Right renal pelvis (tissue), 4 donors: ENCODE measurements around the gene HEXA. TPM values are rescaled to one million over a fixed set of nuclear protein-coding genes. Genes with fewer than 3 reads are reported as not detected.
A peak's percentile ranks its signal among the peaks of the same experiment; 100 is the strongest.
"Not testable (repeated sequence)": the region's sequence is repeated elsewhere in the genome, so short reads cannot be mapped to it uniquely, and the experiment has no call there.

Experiments used
- DNase-seq, 4 donors: peaks; one replicate each; pipeline ENCODE4 v3.0.0-alpha.2; 2013; ENCODE audit warnings: low read depth in 4 of 4, low spot score in 3 of 4, missing footprints in 1 of 4
- polyA plus RNA-seq, 4 donors: library from polyadenylated mRNA; unstranded; fragments of 120-200 nt; gene quantifications; one replicate each; pipeline ENCODE4 v1.2.1, GENCODE V29; 2013; ENCODE audit not compliant: insufficient read length in 4 of 4

The HEXA gene
- polyA plus RNA-seq, 4 donors: 102 to 127 (median 121) TPM

DNA sequence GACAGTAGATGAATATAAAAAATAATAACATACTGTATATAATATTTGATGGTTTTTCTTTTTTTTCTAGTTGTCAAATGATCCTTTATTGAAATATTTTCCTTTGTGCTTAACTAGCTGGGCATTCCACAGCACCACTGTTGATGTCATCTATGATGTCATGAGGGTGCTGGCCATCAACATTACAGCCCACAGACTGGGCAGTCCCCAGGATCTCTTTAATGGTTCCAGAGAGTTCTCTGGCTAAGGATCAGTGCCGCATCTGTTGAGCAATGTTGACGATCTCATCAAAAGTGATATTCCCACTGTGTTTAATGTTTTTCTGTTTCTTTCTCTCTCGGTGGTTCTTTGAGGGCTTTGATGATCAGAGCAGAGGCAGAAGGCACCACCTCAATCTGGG lies 3.3 kb upstream of the HEXA start:
- not testable (repeated sequence) for DNase-seq

DNA sequence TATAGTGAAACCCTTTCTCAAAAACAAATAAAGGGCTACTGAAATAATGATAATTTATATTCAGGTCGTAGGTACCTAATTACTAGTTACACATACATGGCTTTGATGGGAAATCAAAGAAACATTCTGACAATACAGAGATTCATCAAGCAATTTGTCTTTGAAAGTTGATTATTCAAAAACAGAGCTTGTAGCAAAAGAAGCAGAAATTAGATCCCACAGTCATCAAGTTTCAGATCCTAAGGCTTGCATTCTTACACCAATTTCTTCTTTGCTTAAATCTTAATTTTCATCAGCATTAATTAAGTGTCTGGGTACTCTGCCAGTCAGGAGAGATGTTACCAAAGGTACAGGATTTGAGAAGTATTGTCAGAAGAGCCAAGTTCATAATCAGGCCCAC lies 1.5 kb upstream of the HEXA start:
- no peak for DNase-seq

DNA sequence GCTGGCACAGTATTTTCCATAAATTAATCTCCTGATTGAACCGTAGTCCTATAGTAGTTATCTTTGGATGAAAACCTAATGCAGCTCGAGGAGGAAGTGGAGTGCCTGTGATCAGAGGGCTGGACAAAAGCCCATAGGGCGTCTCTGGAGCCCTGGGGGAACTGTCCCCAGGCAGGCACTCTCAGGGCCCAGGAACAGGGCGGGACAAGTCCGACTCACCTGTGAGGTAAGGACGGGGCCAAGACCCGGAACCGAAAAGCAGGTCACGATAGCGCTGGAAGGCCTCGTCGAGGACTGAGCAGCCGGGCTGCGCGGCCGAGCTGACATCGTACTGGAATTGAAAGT lies 341 bp downstream of the HEXA start:
- no peak for DNase-seq

DNA sequence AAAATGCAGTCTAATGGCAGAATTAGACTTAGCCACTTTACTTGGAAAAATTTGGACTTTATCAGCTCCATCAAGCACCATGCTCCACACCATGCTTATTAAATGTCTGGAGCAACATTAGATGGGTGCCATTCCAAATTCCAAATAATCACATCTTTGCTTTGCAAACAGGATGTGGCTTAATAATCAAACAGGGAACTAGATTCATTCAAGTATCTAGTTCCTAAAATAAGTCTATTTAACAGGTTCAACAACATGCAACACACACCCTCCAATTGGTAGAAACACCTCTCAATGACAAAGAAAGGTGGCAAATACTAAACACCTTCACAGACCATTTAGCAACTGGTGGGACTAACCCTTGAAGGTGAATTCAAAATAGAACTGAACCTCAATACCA lies 3.5 kb downstream of the HEXA start:
- no peak for DNase-seq

DNA sequence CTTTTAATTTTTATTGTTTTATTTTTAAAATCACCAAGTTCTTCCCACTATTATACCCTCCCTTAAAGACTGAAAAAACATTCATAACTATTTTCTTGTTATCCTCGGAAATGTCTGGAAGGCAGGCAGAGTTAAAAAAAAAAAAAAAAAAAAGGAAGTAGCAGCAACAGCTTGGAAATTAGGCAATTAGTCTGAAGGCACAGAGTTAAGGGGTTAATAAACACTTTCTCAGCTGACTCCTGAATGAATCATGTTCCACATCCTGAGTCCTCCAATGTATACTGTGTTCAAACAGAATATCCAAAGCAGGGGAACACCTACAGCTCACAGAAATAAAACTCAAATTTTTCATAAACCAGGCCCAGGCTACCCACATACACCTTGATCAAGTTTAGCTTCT lies 5.8 kb downstream of the HEXA start:
- DNase-seq: no peak

DNA sequence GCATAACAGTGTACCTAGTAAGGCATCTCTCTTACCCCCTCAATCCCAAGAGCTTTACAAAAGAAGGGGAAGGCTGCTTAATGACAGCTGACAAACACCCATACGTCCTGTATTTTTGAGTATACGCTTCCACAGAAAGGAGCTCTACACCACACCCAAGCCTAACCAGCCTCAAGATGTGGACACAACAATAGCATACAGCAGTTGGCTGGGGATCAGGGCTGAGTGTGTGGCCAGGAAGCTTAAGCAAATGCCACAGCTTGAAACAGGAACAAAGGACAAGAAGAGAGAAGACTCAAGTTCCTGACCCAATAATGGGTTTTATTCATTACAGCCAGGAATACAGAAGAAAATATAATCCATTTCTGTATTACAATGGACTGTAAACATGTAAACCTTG lies 6.9 kb downstream of the HEXA start:
- no peak for DNase-seq

DNA sequence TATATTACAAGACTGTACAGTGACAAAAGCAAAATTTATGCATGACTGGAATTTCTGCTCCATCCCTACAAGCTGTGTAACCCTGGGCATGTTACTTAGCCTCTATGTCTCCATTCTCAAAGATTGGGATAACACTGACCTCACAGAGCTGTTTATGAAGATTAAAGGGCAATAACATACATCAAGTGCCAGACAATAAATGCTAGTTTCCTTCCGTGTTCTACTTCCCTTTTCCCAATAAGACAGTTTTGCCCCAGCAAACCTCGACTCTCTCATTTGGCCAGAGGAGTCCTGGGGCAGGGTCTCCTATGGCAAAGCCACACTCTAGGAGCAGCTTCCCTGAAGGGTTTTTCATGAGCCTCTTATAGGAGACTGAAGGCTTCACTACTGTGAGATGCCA lies 7.5 kb downstream of the HEXA start:
- DNase-seq: no peak

DNA sequence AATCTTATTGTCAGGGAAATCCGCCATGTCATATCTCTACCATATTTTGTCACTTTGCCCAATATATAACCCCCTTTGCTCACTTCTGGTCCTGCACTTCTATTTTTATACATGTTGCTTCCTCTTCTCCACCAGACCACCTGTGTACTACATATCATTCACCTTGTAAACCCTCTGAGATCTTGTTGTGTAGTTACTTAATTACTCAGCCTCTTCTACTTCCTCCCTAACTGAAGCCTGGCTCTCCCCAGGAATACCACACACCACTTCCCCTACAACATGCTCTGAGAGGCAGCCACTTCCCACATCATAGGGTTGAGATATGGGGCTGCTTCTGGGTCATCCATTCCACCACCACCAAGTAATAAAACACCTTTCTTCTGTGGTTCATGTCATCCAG lies 10.0 kb downstream of the HEXA start:
- DNase-seq: no peak

DNA sequence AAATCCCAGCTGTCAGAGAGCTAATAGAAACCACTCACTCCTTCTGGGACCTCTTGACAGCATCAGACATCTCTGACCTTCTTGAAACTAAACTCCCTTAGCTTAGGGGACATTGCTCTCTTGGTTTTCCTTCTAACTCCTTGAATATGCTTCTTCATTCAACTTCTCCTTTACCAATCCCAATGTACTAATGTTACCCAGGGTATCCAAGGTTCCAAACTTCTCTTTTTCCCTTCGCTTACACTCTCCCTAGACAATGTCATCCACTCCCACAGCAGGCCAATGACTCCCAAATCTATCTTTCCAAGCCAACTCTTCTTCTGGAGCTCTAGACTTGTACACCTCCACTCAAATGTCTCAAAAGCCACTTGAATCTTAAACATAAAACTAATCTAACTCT lies 14.6 kb downstream of the HEXA start:
- no peak for DNase-seq

DNA sequence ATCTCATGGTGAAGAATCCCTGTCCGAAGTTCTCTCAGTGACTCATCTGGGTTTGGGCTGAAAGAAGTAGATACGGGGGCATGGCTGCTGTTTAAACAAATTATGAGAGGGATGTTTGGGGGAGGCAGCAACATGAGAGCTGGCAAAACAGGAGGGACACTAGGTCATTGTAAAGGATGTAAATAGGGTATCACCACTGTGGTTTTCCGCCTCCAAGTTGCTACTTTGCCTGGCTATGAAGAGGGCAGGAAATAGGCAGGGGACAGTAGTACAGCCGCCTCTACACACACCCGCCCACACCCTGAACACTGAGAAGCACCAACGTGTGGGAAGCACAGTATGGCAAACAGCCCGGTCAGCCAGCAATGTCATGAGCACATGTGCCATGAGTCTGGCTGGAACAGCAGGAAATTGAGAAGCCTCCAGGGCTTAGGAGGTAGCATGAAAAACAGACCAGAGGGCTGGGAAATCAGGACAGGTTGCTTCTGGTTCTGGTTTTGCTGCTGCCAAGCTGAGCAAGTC lies 17.1 kb downstream of the HEXA start:
- DNase-seq: peak in 1 of 4 donors; percentile 17

DNA sequence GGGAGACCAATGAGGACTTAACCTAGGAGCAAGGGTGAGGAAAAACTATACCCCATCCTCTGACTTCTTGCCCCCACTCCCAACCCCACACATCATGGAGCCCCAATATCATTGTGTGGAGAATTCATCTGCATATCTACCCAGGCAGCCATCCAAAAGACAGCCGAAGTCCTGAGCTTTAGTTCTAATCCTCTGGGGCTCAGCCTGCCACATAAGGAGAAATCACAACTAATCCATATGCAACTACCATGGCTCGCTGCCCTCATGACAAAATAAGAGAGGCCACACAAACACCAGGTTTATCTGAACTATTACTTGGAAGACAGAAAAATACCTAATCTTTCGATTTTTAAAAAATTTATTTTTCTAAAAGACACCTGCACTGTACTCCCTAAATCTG lies 17.7 kb downstream of the HEXA start:
- DNase-seq: no peak

DNA sequence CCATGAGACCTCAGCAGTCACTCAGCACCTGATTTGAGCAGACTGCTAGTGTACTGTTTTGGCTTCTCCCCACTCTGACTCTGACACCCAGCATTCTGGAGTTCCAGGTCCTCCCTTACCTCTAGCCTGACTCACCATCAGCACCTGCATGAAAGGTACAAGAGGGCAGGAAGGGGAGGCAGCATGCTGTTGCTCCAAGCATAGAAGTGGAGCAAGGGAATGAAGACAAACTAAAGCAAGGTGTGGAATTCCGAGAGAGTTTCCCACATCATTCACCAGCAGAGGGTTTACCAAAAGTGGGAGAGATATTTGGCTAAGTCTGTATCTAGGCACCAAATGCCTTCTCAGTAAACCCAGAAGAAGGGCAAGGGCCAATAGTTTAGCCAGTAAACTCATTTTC lies 21.3 kb downstream of the HEXA start:
- DNase-seq: no peak

DNA sequence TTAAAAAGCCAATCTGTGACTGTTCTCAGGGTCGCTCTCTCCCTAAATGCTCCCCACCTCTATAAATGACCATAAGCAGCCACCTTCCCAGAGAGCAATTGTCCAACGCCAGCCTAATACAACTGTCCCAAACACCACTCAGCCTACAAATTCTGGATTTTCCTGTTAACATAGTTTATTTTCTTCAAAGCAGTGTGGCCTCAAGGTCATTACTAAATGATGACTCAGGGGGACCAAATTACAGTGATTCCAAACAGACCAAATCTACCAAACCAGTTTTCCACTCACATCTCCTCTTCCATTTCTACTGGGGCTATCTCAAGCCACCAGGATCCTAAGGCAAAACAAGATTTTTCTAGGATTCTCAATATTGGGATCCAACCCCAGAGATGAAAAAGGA lies 22.5 kb downstream of the HEXA start:
- DNase-seq: no peak

DNA sequence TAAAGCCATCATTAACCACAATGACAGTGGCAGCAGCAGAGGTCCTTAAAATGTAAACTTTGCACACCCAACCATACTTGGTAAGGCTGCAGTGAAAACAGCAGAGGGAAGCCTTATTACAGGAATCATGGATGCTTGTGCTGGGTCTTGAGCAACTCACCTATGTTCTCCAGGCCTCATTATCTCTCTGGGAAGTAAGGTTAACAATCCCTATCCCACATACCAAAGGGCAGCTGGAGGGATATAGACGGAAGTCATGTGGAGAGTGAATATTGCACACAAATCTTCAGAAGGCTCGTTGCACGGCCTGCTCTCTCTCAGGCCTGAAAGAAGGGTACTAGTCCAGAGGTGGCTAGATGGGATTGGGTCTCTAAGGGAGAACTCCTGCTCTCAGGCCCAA lies 30.0 kb downstream of the HEXA start:
- DNase-seq: no peak

DNA sequence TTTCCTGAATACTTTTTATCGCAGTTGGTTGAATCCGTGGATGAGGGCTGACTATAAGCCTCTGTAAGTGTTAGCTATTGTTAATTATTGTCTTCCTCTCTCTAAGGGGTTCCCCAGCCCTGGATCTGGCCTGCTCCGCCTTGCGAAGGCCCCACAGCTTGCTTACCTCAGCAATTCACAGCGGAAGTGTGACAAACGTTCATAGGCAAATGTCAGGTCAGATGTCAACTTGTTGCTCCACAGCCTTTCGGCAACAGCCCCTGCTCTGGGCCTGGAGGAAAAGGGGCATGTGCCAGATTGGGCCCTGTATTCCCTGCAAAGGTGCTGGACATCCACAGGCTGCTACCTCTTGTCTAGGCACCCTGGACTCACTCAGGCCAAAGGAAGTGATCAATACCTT lies 30.5 kb downstream of the HEXA start:
- DNase-seq: no peak

DNA sequence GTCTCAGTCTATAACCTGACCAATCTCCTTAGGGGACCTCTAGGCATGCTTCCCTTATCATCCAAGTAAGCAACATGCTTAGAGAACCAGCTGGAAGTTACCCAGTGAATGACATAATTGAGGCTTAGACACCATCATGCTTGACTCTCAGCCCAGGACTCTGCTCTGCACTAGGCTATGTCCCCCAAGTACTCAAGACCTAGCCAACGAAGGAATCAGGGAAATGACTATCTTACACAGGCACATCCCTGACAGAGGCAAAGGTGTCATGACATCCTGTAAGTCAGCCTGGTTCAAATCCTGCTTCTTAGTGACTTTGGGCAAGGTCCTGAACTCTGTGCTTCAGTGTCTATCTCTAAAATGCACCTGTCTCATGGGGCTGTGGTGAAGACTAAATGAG lies 31.2 kb downstream of the HEXA start:
- no peak for DNase-seq

DNA sequence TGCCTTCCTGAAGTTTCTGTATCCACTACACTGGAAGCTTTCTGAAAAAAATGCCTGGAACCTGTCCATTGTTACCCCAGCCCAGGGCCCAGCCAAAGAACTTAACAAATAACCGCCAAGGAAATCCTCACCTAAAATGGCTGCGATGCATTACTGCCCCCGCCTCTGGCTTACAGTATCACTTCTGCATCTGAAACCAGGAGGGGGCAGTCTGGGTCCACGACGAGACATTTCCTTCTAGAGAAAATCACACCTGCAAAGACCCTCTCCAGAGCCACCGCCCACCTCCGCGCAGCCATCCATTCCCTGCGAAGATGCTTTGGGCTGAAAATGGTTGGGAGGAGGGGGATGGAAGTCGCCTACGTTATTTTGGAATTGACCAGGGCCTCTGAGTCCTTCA lies 33.4 kb downstream of the HEXA start:
- no peak for DNase-seq

DNA sequence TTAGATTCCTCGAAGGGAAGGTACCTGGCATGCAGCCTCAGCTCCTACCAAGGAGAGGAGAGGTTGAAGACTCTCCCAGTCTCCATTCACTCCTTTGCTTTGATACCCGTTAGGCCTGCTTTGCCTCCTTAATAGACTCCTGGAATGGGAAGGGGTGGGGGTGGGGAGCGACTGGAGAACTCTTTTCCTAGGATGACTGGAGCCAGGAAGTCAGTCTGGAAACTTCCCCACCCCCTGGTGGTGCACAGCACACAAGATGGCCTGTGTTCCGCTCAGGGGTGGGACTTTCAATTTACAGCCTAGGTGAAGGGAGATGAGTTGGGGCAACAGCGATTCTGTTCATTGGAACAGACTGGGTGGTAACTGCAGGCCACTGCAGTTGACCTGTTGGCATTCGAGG lies 34.5 kb downstream of the HEXA start:
- DNase-seq: no peak

DNA sequence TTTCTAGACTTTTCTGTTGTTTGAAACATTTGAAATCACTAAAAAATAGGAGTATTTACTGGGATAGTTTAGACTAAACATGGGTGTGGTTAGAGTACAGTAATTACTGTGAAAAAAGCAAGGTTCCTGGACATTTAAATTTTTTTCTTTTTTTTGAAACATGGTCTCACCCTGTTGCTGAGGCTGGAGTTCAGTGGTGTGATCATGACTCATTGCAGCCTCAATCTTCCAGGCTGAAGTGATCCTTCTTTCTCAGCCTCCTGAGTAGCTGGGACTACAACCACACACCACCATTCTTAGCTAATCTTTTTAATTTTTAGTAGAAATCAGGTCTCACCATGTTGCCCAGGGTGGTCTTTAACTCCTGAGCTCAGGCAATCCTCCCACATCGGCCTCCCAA lies 35.4 kb downstream of the HEXA start:
- DNase-seq: no peak

DNA sequence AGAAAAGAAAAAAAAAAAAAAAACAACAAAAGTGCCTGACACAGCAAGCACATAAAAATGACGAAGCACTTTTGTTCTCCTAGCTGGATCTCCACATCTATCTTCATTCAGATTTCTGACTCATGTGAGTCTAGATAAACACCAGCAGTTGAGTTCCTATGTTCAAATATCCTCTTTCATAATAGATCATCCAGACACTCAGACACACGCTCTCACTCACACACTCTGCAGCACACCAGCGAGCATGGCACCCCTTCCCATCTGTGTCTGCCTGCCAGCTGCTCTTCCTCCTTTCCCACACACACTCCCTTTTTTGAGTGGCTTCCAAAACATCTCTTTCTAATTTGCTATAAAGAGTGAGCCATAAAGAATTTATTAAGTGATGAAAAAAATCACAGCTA lies 36.0 kb downstream of the HEXA start:
- peak in 3 of 4 donors; percentile 18 to 42 (median 32) for DNase-seq

DNA sequence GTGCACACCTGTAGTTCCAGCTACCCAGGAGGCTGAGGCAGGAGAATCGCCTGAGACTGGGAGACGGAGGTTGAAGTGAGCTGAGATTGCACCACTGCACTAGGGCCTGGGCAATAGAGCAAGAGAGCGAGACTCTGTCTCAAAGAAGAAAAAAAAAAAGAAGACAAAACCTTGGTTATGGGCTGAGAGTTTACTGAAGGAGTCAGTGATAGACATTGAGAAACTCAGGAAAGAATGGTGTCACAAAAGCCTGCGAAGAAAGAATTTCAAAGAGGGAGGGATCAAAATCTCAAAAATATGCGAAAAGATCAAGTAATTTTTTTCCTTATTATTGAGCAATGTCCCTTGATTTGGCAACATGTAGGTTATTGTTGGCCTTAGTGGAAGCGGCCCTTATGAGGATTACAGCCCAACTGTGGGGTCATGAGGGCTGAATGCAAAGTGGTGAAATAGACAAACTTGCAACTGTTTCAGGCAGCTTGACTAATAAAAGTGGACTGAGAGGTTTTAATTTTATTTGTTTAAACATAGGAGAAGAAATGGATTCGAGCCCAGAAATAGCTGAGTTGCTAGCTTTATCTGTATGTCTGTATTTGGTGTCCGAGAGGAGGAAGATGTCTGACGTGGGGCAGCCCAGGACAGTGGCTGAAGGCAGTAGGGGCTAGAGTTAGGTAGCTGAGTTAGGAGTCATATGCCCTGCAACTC lies 37.0 kb downstream of the HEXA start:
- no peak for DNase-seq

DNA sequence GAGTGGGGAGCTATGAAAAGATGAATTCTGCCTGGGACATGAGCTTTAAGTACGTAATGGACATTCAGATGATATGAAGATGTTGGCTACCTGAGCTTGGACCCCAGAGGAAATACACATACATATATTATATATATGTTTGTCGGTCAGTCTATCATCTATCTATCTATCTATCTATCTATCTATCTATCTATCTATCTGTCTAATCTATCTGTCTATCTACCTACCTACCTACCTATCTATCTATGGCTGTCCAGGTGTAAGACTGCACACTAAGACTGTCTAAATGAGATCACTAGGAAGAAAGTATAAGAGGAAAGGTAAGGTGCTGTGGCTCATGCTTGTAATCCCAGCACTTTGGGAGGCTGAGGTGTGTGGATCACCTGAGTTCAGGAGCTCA lies 37.7 kb downstream of the HEXA start:
- no peak for DNase-seq

DNA sequence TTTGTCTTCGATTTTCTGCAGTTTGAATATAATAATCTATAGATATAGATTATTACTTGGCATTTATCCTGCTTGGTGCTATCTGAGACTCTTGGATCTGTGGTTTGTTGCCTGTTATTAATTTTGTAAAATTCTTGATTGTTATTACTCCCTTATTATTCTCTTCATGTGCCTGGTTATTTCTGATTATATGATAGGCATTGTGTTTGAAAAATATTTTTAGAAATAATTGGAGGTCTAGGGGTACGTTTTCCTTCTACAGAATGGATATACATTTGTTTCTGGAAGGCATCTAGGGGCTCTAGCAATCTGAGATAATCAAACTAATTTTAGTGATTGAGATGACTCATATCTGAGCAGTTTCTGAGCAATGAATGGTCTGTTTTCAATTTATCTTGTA lies 41.0 kb downstream of the HEXA start:
- DNase-seq: no peak
